ENCODE data around the gene RABGAP1. TPM values are rescaled to one million over a fixed set of nuclear protein-coding genes. Genes with fewer than 3 reads are reported as not detected.

Gene RABGAP1
- total and polyA plus RNA-seq, 4 donors = 3.8 to 25.7 (median 10.5) TPM

GRCh38 chr9:123150708-123151503, 210.1 kb downstream of the RABGAP1 start (continued):
- no peak for TF ChIP-seq ZBTB33 (IDR thresholded peaks at IDR 0.05)
- TF ChIP-seq JUND (IDR thresholded peaks at IDR 0.05) = no peak
- no peak for TF ChIP-seq HNF4A (conservative IDR thresholded peaks at IDR 0.05)
- TF ChIP-seq NR2F2 (IDR thresholded peaks at IDR 0.05) = no peak

Small RNA genes lying within 50 kb of the gene (small RNA-seq; reads per million reads assigned to genes)
- gene GPR21 (not detected), gene RNY1P15 (not detected)

Other genes with a start within 250 kb of the RABGAP1 start
- not detected for gene OR1L4, start 217.0 kb upstream of the RABGAP1 start, total RNA-seq
- gene OR1L4, start 217.0 kb upstream of the RABGAP1 start, polyA plus RNA-seq = not detected
- gene OR1L6, start 198.7 kb upstream of the RABGAP1 start, total RNA-seq = not detected
- gene OR1L6, start 198.7 kb upstream of the RABGAP1 start, polyA plus RNA-seq = not detected
- gene OR5C1, start 152.1 kb upstream of the RABGAP1 start, total RNA-seq = not detected
- not detected for gene OR5C1, start 152.1 kb upstream of the RABGAP1 start, polyA plus RNA-seq
- gene OR1K1, start 140.9 kb upstream of the RABGAP1 start, total RNA-seq = not detected
- gene OR1K1, start 140.9 kb upstream of the RABGAP1 start, polyA plus RNA-seq = not detected
- 10 to 100 TPM in 1 of 2 donors, 1 to 10 TPM in 1; 6.9 to 15.2 TPM for gene PDCL, start 112.4 kb upstream of the RABGAP1 start, total RNA-seq
- gene PDCL, start 112.4 kb upstream of the RABGAP1 start, polyA plus RNA-seq = 1 to 10 TPM; 3.0 to 3.8 TPM
- 10 to 100 TPM; 23.3 to 26.4 TPM for gene RC3H2, start 35.7 kb upstream of the RABGAP1 start, total RNA-seq
- gene RC3H2, start 35.7 kb upstream of the RABGAP1 start, polyA plus RNA-seq = 10 to 100 TPM in 1 of 2 donors, 1 to 10 TPM in 1; 5.9 to 10.5 TPM
- gene ZBTB6, start 27.7 kb upstream of the RABGAP1 start, total RNA-seq = 1 to 10 TPM; 5.1 to 7.1 TPM
- gene ZBTB6, start 27.7 kb upstream of the RABGAP1 start, polyA plus RNA-seq = 1 to 10 TPM in 1 of 2 donors, under 1 TPM in 1; 0.92 to 1.5 TPM
- gene ZBTB26, start 9.5 kb upstream of the RABGAP1 start, total RNA-seq = 1 to 10 TPM; 1.9 to 3.3 TPM
- gene ZBTB26, start 9.5 kb upstream of the RABGAP1 start, polyA plus RNA-seq = under 1 TPM; 0.63 to 0.75 TPM
- gene GPR21, start 92.6 kb downstream of the RABGAP1 start, total RNA-seq = under 1 TPM in 1 of 2 donors, not detected in 1; 0.67 TPM
- under 1 TPM in 1 of 2 donors, not detected in 1; 0.07 TPM for gene GPR21, start 92.6 kb downstream of the RABGAP1 start, polyA plus RNA-seq